H9 (cell line): ENCODE measurements around the gene SUPT3H. TPM values are rescaled to one million over a fixed set of nuclear protein-coding genes. Genes with fewer than 3 reads are reported as not detected.

Experiments used
- DNase-seq: peaks from one replicate; pipeline ENCODE4 v3.0.0-alpha.2; 2017
- H2AFZ ChIP-seq: one replicate; pipeline ENCODE4 v1.6.1; 2013; ENCODE audit warnings: mild to moderate bottlenecking, low read length, control low read depth, moderate library complexity
- H2AK5ac ChIP-seq: 2 replicates; pipeline ENCODE4 v1.6.1; 2013; ENCODE audit warnings: low read length, control low read depth, mixed read lengths; ENCODE audit not compliant: insufficient read length
- H2BK120ac ChIP-seq: one replicate; pipeline ENCODE4 v1.6.1; 2013; ENCODE audit warnings: low read depth, mild to moderate bottlenecking, low read length, control low read depth, inconsistent platforms; ENCODE audit not compliant: poor library complexity, severe bottlenecking
- H2BK12ac ChIP-seq: 2 replicates; pipeline ENCODE4 v1.6.1; 2013; ENCODE audit warnings: low read length, control low read depth, mixed read lengths, low read depth; ENCODE audit not compliant: insufficient read length
- H2BK15ac ChIP-seq: 2 replicates; pipeline ENCODE4 v1.6.1; 2013; ENCODE audit warnings: low read depth, low read length, control low read depth
- H2BK20ac ChIP-seq: one replicate; pipeline ENCODE4 v1.6.1; 2013; ENCODE audit warnings: low read depth, mild to moderate bottlenecking, low read length, control low read depth, inconsistent platforms; ENCODE audit not compliant: poor library complexity, severe bottlenecking
- H2BK5ac ChIP-seq: 2 replicates; pipeline ENCODE4 v1.6.1; 2013; ENCODE audit warnings: low read length, control low read depth, mixed read lengths; ENCODE audit not compliant: insufficient read length
- H3K14ac ChIP-seq: 2 replicates; pipeline ENCODE4 v1.6.1; 2013; ENCODE audit warnings: low read length, control low read depth; ENCODE audit not compliant: insufficient read depth
- H3K18ac ChIP-seq: 2 replicates; pipeline ENCODE4 v1.6.1; 2013; ENCODE audit warnings: low read depth, mild to moderate bottlenecking, mixed read lengths, low read length, control low read depth; ENCODE audit not compliant: insufficient read length
- H3K23ac ChIP-seq: 2 replicates; pipeline ENCODE4 v1.6.1; 2013; ENCODE audit warnings: low read length, control low read depth, mixed read lengths, low read depth; ENCODE audit not compliant: insufficient read length
- H3K23me2 ChIP-seq: 2 replicates; pipeline ENCODE4 v1.6.1; 2013; ENCODE audit warnings: low read depth, mild to moderate bottlenecking, mixed read lengths, low read length, control low read depth; ENCODE audit not compliant: insufficient read length, poor library complexity, severe bottlenecking
- H3K27ac ChIP-seq: 2 replicates; pipeline ENCODE4 v1.5.1; 2013; ENCODE audit warnings: low read length, control low read depth, mixed read lengths, low read depth; ENCODE audit not compliant: insufficient read length
- H3K27me3 ChIP-seq: 2 replicates; pipeline ENCODE4 v1.6.1; 2013; ENCODE audit warnings: low read length, control low read depth, inconsistent platforms; ENCODE audit not compliant: insufficient read depth
- H3K4ac ChIP-seq: 2 replicates; pipeline ENCODE4 v1.6.1; 2013; ENCODE audit warnings: low read depth, mild to moderate bottlenecking, control low read depth, inconsistent platforms, low read length, moderate library complexity
- H3K4me1 ChIP-seq: 2 replicates; pipeline ENCODE4 v1.6.1; 2013; ENCODE audit warnings: low read length, control low read depth, inconsistent platforms; ENCODE audit not compliant: insufficient read depth
- H3K4me2 ChIP-seq: 2 replicates; pipeline ENCODE4 v1.6.1; 2013; ENCODE audit warnings: low read length, control low read depth, mixed read lengths; ENCODE audit not compliant: insufficient read length, insufficient read depth
- H3K56ac ChIP-seq: 2 replicates; pipeline ENCODE4 v1.6.1; 2013; ENCODE audit warnings: low read depth, mild to moderate bottlenecking, mixed read lengths, low read length, control low read depth; ENCODE audit not compliant: insufficient read length
- H3K79me1 ChIP-seq: 2 replicates; pipeline ENCODE4 v1.6.1; 2013; ENCODE audit warnings: low read depth, mild to moderate bottlenecking, moderate library complexity, low read length, control low read depth, inconsistent platforms; ENCODE audit not compliant: insufficient read depth, poor library complexity, severe bottlenecking
- H3K79me2 ChIP-seq: 2 replicates; pipeline ENCODE4 v1.6.1; 2013; ENCODE audit warnings: low read length, control low read depth, inconsistent platforms; ENCODE audit not compliant: insufficient read depth
- H3K9ac ChIP-seq: 2 replicates; pipeline ENCODE4 v1.6.1; 2013; ENCODE audit warnings: low read length, control low read depth, mixed read lengths; ENCODE audit not compliant: insufficient read length; ENCODE audit errors: extremely low read depth
- H3K9me3 ChIP-seq: one replicate; pipeline ENCODE4 v1.6.1; 2013; ENCODE audit warnings: low read depth, low read length, inconsistent platforms; ENCODE audit not compliant: control insufficient read depth
- H3T11ph ChIP-seq: one replicate; pipeline ENCODE4 v1.6.1; 2013; ENCODE audit warnings: mild to moderate bottlenecking, low read length, control low read depth, inconsistent platforms
- H4K20me1 ChIP-seq: one replicate; pipeline ENCODE4 v1.6.1; 2013; ENCODE audit not compliant: control insufficient read depth, insufficient read length, insufficient read depth
- H4K5ac ChIP-seq: 2 replicates; pipeline ENCODE4 v1.6.1; 2013; ENCODE audit warnings: low read depth, mild to moderate bottlenecking, mixed read lengths, low read length, control low read depth; ENCODE audit not compliant: insufficient read length
- H4K8ac ChIP-seq: replicated peaks from 2 replicates; pipeline ENCODE4 v1.6.1; 2013; ENCODE audit warnings: low read length, control low read depth, mixed read lengths, low read depth; ENCODE audit not compliant: insufficient read length
- H4K91ac ChIP-seq: 2 replicates; pipeline ENCODE4 v1.6.1; 2013; ENCODE audit warnings: low read depth, mild to moderate bottlenecking, moderate library complexity, mixed read lengths, low read length, control low read depth; ENCODE audit not compliant: insufficient read length
- H3K27ac Mint-ChIP-seq, 3 experiments: 2 replicates in 2 of 3; 3 replicates in 1 of 3; pipeline ENCODE4 v1.8.0; 2020 to 2021; ENCODE audit warnings: mixed read lengths in 3 of 3, mild to moderate bottlenecking in 1 of 3, moderate library complexity in 1 of 3
- H3K27me3 Mint-ChIP-seq: 2 replicates; pipeline ENCODE4 v1.8.0; 2021; ENCODE audit warnings: low read depth, mild to moderate bottlenecking, moderate library complexity, mixed read lengths
- H3K36me3 Mint-ChIP-seq, 3 experiments: 2 replicates in 2 of 3; 3 replicates in 1 of 3; pipeline ENCODE4 v1.8.0; 2020 to 2021; ENCODE audit warnings: low read depth in 3 of 3, mixed read lengths in 3 of 3; ENCODE audit not compliant: insufficient read depth in 1 of 3
- H3K4me1 Mint-ChIP-seq, 2 experiments: 2 replicates each; pipeline ENCODE4 v1.8.0; 2020; ENCODE audit warnings: mixed read lengths in 2 of 2
- H3K4me3 Mint-ChIP-seq, 2 experiments: 2 replicates in 1 of 2; 3 replicates in 1 of 2; pipeline ENCODE4 v1.8.0; 2020 to 2021; ENCODE audit warnings: mild to moderate bottlenecking in 2 of 2, mixed read lengths in 2 of 2, moderate library complexity in 1 of 2
- H3K9me3 Mint-ChIP-seq, 2 experiments: 2 replicates in 1 of 2; 3 replicates in 1 of 2; pipeline ENCODE4 v1.8.0; 2020; ENCODE audit warnings: mild to moderate bottlenecking in 2 of 2, mixed read lengths in 2 of 2, moderate library complexity in 1 of 2
- CTCF ChIP-seq: fragments of 200-600 bp; sonication (generic); conservative IDR thresholded peaks from 3 replicates; pipeline ENCODE4 v1.8.0; 2021; ENCODE audit warnings: antibody characterized with exemption, mild to moderate bottlenecking
- WGBS: extraction: QIAGEN DNeasy Blood & Tissue Kit; methylation state at CpG from one replicate; pipeline ENCODE4 v1.1.7; 2013; ENCODE audit warnings: missing lambda C conversion rate, low lambda C conversion rate, mixed read lengths; ENCODE audit not compliant: insufficient read length; ENCODE audit errors: extremely low coverage; 5-methylcytosine and 5-hydroxymethylcytosine counted together
- total RNA-seq: library from RNA; stranded (reverse); gene quantifications from 2 replicates; pipeline ENCODE4 v1.2.1, GENCODE V29; 2021

The SUPT3H gene
- total RNA-seq, 1 experiment from 2014 or later, result 22.5 TPM

GRCh38 chr6:44943541-44943940, 434.2 kb downstream of the SUPT3H start:
- Histone ChIP-seq H2AK5ac (no peak overlapping the region), H4K20me1 (no peaks in the 10 kb centered on the region), H2BK15ac (no peak overlapping the region), H3K18ac (no peak overlapping the region), H3K4me2 (no peak overlapping the region), H3K23me2 (no peaks in the 10 kb centered on the region), H3K79me2 (no peaks in the 10 kb centered on the region), H3K4me1 (no peaks in the 10 kb centered on the region), H2BK12ac (no peak overlapping the region), H3K9me3 (no peaks in the 10 kb centered on the region), H3K23ac (no peak overlapping the region), H3K56ac (no peak overlapping the region), H3K79me1 (no peaks in the 10 kb centered on the region), H4K8ac (no peak overlapping the region), H3K14ac (no peak overlapping the region), H4K91ac (no peak overlapping the region), H3T11ph (no peak overlapping the region), H3K4ac (no peak overlapping the region), H4K5ac (no peak overlapping the region), H2BK120ac (no peak overlapping the region), H3K27ac (no peak overlapping the region), H3K9ac (no peak overlapping the region), H3K27me3 (no peaks in the 10 kb centered on the region), H2BK5ac (no peak overlapping the region), H2AFZ (no peak overlapping the region), H2BK20ac (no peak overlapping the region)
- H3K4me3 Mint-ChIP-seq, result no peak overlapping the region
- peaks cover 3 to 13% of the 10 kb centered on the region in 2 experiments; a peak in 4 of 5 replicates for H3K9me3 Mint-ChIP-seq
- TF ChIP-seq CTCF, result no peak
- 0 out of 4 replicates have a peak, but pooled peaks cover 0 to 5% of the 10 kb centered on the region in 2 experiments for H3K4me1 Mint-ChIP-seq
- WGBS, result no CpG with 5 or more reads among the region's 3 CpGs
- peaks cover 5 to 22% (median 9%) of the 10 kb centered on the region in 3 experiments for H3K36me3 Mint-ChIP-seq
- H3K27ac Mint-ChIP-seq, result no peak overlapping the region
- no peaks in the 10 kb centered on the region for H3K27me3 Mint-ChIP-seq
- no peak for DNase-seq
